Panc1 (cell line): ENCODE results near the gene PCED1B.

Experiments used
- POLR2AphosphoS5 ChIP-seq: IDR thresholded peaks from 2 replicates; pipeline ENCODE4 v1.6.1; 2012; ENCODE audit warnings: mild to moderate bottlenecking, low read depth, low read length, moderate library complexity
- REST ChIP-seq, 2 experiments: IDR thresholded peaks; 2 replicates each; pipeline ENCODE4 v1.6.1; 2011 to 2012; ENCODE audit warnings: low read depth in 2 of 2, control low read depth in 1 of 2, low read length in 1 of 2, mild to moderate bottlenecking in 1 of 2, moderate library complexity in 1 of 2; ENCODE audit not compliant: insufficient read depth in 1 of 2
- TF ChIP-seq, protein P1 (sequence below): fragments of 450-650 bp; IDR thresholded peaks from 2 replicates; pipeline ENCODE4 v1.5.1; 2017; ENCODE audit warnings: mild to moderate bottlenecking

- TF ChIP-seq, protein P1, sequence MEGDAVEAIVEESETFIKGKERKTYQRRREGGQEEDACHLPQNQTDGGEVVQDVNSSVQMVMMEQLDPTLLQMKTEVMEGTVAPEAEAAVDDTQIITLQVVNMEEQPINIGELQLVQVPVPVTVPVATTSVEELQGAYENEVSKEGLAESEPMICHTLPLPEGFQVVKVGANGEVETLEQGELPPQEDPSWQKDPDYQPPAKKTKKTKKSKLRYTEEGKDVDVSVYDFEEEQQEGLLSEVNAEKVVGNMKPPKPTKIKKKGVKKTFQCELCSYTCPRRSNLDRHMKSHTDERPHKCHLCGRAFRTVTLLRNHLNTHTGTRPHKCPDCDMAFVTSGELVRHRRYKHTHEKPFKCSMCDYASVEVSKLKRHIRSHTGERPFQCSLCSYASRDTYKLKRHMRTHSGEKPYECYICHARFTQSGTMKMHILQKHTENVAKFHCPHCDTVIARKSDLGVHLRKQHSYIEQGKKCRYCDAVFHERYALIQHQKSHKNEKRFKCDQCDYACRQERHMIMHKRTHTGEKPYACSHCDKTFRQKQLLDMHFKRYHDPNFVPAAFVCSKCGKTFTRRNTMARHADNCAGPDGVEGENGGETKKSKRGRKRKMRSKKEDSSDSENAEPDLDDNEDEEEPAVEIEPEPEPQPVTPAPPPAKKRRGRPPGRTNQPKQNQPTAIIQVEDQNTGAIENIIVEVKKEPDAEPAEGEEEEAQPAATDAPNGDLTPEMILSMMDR: no peak
- TF ChIP-seq REST (IDR thresholded peaks at IDR 0.05; ENCODE audit: insufficient read depth in 1 of 2, low read depth in 2 of 2, low read length in 1 of 2) (no peak), POLR2AphosphoS5 (no peak)
Measured at GRCh38 chr12:47067771-47068431, 11.5 kb upstream of the PCED1B start.
